HG03196 (cell line): ENCODE measurements around the gene ACTG1.
"Not testable (repeated sequence)": the region's sequence is repeated elsewhere in the genome, so short reads cannot be mapped to it uniquely, and the experiment has no call there.

ENCODE experiments used
- ATAC-seq: cut with Tn5 transposase; IDR thresholded peaks from one replicate; pipeline ENCODE4 v1.9.1; 2021; ENCODE audit not compliant: unreplicated experiment

ACTG1 gene

GRCh38 chr17:81533339-81534141, 20.9 kb upstream of the ACTG1 start:
- ATAC-seq: no peak

DNA sequence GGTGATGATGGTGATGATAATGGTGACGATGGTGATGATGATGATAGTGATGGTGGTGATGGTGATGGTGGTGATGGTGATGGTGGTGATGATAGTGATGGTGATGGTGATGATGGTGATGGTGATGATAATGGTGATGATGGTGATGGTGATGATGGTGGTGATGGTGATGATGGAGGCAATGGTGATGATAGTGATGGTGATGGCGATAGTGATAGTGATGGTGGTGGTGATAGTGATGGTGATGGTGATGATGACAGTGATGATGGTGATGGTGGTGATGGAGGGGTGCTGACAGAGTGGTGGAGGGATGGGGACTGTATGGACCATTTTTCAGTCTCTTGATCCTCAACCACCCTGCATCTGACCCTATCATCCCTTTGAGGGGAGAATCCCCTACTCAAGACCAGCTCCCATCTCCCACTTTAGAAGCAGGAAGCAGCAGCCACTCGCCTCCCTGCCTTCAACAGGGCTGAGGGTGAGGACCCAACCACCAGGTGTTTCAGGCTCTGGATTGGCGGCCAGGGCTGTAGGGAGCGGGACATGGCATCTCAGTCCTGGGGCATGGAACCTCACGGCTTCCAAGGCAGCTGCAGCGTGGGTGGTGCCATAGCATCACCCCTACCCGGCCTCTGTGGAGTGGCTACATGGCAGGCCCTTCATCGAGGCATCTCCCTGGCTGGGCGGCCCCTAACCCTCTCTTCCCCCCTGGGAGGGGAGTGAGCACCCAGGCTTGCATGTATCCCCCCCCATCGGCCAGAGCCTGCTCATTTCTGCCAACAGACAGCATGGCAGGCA, 20.1 kb upstream of the ACTG1 start:
- no peak for ATAC-seq

- ATAC-seq: not testable (repeated sequence)
Measured at GRCh38 chr17:81531998-81532404, 19.4 kb upstream of the ACTG1 start.

GRCh38 chr17:81531013-81531412, 18.4 kb upstream of the ACTG1 start:
- not testable (repeated sequence) for ATAC-seq

DNA sequence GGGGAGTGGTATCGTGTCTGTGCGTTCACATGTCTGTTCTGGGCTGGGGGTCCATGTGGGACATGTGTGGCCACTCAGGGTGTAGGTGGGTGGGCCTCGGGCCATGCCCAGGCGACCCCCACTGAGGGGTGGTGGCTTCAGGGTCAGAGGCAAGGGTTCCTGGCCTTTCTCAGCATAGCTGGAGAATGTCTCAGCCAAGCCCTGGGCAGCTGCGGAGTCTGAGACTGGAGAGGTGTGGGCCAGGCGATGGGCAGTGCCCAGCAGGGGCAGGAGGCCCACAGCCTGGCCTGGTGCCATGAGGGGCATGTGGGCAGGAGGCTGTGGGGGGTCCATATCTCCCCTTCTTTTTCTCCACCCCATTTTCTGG, 16.8 kb upstream of the ACTG1 start:
- no peak for ATAC-seq

- no peak for ATAC-seq
Measured at GRCh38 chr17:81528651-81529436, 16.2 kb upstream of the ACTG1 start.

DNA sequence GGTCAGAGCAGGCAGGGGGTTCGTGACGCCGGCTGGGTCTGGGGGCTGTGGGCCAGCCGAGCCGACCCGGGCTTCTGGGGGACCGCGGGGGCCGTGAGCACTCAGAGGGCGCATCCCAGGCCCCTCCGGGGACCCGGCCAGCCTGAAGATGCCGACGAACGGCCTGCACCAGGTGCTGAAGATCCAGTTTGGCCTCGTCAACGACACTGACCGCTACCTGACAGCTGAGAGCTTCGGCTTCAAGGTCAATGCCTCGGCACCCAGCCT, 15.7 kb upstream of the ACTG1 start:
- no peak for ATAC-seq

DNA sequence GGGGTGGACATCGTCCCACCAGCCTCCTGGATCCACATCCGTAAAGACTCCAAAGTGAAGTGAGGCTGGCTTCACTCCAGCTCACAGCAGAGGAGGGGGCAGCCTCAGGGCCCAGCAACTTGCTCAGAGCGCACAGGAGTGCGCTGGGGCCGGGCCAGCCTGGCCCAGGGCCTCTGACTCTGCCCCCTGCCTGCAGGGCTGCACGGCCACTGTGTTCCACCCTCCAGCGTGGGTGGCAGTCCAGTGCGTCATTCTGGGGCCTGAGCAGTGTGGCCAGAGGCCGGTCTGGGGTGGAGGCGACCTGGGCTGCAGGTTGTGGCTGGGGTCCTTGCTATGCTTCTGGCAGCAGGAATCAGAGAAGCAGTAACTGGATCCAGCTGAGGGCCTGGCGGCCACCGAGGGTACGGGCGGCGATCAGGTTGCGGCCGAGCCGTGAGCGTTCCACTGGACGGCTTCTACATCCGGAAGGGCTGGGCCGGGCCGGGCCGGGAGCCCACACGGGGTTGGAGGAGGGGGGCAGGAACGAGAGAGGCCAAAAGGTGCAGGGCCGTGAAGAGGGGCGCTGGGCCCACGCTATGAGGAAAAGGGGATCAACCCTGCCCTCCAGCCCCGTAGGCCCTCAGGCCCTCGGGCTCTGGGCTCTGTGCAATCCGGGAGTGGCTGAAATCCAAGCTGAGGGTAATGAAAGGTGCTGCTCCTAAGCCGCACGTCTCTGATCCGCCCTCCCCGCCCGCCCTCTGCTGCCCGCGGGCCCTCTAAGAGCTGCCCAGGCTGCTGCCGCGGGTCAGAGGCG, 15.2 kb upstream of the ACTG1 start, which contains the start of gene FSCN2:
Gene FSCN2, plus strand, starts transcription at position 787 of the 793 bp plus-strand sequence. CDS start 155 bp downstream, outside the sequence.
- ATAC-seq: no peak

DNA sequence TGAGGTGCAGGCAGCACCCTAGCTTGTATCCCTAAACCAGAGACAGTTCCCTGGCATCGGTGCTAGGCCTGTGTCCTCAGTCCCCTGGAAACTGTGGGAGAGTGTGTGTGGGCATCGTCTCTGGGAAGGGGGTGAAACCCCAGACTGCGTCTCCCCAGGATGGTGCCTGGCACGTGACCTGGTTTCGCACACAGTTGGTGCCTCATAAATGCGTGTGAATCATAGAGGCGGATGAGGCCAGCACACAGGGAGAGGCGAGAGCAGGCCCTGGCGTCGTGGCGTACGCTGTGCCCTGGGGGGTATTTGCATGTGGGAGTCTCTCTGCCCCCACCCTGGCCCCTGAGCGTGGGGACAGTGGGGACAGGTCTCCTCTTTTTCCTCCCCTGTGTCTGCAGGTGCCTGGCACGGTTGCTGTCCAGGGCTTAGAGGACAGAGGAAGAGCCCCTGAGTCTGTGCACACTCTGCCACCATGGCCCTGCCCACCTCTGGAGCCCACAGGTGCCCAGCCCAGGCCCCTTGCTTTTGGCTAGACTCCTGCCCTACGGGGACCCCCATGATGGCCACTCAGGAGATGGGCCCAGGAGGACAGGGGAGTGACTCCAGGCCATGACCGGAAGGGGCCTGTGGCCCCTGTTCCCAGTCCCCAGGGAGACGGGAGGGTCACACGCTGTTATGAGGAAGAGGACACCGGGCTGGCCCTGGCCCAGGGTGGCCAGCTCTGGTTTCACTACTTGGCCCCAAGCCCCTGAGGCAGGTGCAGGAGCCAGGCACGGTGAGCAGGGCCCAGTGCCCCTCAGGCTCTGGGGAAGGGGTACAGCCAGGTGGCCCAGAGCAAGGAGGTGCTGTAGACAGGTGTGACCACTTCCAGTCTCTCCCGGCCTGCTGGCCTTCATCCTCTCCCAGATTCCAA, 14.3 kb upstream of the ACTG1 start:
- ATAC-seq: no peak

DNA sequence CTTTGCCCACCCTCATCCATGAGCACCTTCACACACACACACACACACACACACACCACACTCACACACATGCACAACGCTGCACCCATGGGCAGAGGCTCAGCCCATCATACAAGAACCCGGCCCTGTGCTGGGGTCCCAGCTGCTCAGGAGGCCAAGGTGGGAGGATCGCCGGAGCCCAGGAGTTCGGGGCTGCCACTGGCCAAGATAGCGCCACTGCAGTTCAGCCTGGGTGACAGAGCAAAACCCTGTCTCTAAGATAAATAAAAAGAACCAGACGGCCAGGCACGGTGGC, 12.2 kb upstream of the ACTG1 start:
- no peak for ATAC-seq

DNA sequence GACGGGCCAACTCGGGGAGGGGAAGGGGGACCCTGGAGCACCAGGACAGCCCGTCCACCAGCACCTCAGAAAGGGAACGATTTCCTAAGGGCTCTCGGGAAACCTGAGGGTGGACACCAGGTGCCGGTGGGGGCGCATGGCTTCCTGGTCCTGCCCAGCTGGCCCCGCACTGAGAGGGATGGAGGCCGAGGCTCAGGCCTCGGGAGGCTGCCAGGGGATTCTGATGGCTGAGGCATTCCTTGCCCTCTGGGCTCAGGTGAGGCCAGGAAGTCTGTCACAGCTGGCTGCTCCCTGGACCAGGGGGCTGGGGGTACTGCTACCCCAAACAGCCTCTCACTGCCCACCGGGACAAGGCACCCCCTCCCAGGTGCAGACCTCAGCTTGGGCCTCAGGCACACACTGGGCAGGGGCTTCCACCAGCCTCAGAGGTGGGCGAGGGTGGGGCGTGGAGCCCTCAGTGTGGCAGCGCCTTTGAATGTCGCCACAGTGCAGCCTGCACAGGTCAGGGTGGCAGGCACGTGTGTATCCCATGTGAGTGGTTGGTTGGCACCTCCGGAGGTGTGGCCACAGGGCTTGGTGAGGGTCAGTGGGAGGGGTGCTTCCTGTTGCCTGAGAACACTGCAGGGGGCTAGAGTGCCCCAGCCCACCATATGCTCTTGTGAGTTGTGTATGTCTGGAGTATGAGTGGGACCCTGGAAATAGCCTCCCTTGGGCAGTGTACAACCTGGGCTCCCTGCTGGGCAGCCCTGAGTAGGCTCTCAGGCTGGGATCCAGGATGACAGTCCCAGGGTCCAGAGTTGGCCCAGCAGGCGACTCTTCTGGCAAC, 11.7 kb upstream of the ACTG1 start:
- ATAC-seq: no peak

DNA sequence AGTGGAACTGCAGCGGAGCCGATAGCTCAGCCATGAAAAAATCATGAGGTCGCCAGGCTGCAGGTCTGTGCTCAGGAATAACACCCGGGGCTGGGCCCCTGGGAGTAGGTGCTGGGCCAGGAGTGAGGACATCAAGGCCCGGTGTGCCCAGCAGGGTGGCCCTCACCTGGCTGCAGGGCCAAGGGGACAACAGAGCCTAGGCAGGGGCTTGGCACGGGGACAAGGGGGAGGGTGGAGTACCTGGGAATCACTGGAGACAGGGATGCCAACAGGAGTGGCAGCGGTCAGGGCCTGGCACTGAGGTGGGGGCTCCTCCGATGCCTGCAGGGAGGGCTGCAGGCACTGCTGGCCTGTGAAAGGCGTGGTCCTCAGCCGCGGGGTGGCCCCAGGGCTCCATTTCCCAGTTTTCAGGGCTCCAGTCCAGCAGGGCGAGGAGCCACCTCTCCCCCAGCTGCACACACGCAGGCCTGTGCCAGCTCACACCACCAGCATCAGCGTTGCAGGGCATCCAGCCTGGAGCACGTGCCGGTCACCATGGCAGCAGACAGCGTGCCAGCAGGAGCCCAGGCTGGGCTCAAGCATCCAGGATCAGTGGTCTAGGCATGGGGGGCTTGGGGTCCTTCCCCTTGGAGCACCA, 10.9 kb upstream of the ACTG1 start:
- ATAC-seq: no peak

DNA sequence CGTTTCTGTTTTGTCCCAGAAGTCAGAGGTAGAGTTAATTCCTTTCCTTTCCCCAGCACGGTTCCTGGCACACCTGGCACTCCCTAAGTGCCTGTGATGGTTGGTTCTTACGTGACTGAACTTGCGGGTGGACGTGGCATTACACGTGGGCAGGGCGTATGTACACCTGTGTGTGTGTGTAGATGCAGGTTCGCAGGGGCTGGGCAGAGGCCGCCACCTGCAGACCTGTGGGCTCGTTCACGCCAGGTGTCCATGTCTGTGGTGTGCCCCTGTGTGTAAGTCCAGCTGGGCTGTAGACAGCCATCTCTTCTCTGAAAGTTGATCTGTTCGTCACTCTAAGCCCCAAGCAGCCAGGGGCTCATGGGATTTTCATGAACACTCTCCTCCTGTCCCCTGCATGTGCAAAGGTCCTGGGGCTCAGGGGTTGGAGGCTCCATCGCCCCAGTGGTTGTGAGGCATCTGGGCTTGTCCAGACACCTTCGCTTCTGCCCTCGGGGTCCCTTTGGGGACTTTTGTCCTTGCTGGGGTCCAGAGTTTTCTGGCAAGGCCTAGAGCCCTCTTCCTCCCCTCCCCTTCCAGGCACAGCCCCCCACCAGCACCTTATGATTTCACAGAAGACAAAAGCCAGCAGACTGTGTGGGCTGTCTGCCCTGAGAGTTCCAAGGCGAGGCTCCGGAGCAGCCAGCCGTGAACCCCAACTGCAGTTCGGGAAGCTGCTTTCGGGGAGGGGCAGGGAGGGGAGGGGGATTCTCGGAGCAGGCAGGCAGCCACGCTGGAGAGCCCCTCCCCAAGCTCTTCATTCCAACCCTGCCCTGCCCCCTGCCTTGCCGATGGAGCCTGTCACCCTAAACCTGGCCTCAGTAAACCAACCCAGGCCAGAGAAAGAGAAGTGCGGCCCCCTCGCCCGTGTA, 10.1 kb upstream of the ACTG1 start:
- no peak for ATAC-seq

DNA sequence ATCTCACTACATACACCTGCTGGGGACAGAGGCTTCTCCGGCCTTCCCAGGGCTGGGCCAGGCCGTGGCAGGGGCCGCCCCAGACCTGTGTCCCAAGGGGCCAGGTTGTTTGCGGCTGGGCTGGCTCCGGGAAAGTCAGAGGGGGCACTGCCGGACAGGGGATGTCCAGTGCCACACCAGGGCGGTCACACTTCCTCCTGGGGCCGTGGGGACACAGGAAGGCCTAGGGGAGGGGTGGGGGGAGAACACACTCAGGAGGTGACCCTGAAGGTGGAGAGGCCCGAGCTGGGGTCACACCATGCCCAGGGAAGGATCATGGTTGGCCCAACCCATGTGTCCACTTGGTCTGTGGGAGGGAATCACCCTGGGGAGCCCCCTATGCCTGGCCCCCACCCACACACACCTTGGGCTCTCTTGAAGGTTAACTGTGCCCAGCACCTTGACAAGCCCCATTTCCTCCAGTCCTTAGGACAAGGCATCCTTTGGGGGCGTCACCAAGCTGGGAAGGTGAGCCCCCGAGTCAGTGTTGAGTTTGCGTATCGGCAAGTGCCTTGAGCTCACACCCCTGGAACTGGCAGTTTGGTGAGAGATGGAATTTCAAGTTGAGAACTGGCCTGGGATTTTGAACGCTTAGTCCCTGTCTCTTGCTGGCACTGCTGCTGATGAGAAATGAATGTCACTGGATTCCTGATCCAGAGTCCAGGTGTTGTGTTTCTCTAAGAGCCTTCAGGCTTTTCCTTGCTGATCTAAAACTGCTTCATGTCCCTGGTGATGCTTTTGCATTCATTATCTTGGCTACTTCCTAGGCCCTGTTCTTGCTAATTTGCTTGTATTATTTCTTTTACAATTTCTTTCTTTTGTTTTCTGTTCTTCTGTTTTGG, 7.7 kb upstream of the ACTG1 start:
- no peak for ATAC-seq

DNA sequence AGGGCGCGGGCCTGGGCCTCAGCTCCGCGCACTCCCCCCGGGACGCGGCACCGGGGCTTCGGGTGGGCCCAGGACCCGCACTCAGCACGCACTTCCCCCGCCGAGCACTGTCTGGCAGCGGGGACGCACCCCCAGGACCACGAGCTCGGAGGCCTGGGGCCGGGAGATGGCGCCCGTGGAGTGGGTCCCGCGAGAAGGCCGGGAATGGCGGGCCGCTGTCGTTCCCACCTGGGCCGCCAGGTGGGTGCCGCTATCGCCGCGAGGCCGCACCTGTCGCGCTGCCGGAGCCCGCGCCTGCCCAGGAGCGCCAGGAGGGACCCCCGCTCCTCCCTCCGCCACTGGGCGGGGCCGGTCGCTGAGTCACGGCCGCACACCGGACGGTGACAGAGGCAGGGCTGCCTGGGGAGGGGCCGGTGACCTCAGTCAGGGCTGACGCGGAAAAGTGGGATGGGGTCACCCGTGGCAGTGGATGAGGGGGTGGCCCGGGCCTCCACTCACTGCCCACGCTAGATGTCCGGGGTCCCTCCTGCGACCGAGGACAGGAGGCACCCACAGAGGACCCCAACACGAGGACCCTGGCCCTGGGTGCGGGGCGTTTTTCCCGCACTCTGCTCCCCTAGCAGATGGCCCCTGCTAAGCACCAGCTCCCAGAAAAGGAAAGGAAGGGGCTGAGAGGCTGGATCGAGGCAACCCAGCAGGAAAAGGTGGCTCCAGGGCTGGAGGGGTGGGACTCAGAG, 6.9 kb upstream of the ACTG1 start:
- no peak for ATAC-seq

GRCh38 chr17:81518785-81519283, 6.2 kb upstream of the ACTG1 start:
- ATAC-seq: no peak
